Activated CD4-positive, alpha-beta T cell treated with anti-CD3 and anti-CD28 coated beads, Interleukin-2, amount 50 U/mL, for 16 hours (primary cell): ENCODE data around the gene COL23A1.
"Not testable (repeated sequence)": the region's sequence is repeated elsewhere in the genome, so short reads cannot be mapped to it uniquely, and the experiment has no call there.

Experiments
- DNase-seq: peaks from one replicate; pipeline ENCODE4 v3.0.0-alpha.2; 2020

The COL23A1 gene

DNA sequence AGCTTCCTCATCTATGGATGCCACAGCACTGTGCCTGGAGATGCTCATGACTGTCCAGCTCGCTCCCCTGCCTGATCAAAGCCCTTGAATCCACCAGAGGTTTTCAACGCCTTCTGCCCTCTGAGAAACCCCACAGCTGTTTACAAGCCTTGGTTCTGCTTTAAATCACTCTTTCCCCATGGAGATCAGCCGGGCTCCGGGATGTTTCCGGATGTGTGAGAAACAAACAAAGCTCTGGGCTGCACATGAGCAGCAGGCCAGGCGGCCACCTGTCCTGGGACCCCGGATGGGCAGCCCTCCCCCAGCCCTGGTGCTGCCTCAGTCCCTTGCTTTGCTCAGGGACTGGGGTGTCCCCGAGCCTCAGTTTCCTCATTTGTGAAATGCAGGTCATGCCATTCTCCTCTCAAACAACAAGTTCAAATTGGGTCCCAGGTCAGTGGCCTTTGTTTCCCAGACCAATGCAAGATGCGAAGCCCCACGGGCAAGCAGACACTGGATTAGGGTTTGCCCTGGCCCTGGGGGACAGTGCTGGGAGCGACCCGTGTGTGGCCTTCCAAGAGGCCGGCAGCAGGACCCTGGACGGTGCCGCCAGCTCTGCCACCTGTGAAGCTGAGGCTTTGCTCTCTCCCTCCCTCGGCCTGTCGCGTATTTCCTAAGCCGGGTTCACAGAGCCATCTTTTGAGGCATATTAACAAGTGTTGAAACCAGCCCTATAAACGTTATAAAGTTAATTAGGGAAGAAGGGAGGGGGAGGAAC lies 315.2 kb downstream of the COL23A1 start:
- no peak for DNase-seq

DNA sequence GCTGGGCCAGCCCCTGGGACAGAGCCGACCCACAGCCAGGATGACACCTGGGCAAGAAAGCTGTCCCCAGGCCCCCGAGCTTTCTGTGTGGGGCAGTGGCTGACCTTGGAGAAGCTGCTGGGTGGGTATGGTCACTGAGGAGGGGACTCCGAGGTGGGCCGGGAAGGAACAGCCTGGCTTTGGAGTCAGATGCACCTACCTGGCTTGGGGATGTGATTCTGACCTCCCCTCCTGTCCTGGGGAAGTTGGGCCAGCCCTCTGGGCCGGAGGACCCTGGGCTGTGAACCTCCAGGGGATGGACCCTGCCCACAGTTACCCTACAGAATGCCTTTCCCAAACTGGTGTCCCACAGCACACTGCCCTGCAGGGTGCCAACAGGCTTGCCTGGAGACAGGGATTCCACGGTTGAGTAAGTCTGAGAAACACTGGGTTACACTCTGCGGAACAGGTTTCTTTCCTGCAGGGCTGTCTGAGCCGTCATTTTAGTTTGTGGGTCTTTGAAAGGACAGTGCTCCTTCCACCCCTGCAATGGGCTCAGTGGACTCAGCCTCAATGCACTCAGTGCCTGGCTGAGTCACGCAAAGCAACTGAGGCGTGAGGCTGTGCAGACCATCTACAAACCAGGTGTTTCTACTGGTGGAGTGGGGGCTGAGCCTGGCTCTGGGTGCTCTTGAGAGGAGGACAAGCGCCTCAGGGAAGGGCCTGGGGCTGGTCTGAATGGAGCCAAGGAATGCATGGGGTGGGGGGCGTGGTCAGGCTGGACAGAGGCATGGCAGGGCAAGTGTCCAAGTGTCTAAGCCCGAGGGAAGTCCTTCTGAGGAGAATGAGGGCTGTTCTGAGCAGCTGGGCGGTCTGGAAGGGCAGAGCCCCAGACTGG lies 316.3 kb downstream of the COL23A1 start:
- DNase-seq = no peak

DNA sequence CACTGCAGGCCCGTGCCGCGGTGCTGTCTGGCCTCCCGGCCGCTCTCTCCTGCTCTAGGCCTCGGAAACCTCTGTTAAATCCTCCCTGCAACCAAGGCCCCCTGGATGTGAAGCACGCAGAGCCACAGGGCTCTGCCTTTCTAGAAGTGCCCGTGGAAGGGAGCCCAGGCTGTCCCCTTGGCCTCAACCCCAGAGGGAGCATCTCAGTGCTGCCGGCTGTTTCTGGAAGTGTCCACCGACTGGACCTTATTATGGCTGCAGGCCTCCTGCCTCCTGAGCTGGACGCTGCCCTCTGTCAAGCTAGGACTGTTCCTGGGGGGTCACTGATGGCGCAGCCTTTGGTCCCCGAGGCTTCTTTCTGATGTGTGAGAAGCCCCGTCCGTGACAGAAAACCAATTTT lies 317.2 kb downstream of the COL23A1 start:
- DNase-seq = no peak

DNA sequence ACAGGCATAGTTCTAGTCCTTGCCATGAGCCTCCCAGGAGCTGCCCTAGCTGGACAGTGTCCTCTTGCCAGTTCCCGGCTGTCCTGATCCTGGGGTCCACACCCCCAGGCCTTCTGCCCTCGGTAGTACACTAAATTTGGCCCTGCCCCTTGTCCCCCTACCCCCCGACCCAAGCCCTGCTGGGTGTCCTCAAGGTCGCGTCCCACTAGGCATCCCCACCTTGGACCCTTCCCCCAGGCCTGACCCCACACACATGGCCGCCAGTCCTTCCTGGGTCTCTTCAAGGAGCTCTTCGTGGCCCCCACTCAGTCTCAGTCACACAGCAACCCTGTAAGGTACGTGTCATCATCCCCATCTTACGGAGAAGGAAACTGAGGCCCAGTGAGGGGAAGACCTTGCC lies 317.6 kb downstream of the COL23A1 start:
- DNase-seq = no peak

DNA sequence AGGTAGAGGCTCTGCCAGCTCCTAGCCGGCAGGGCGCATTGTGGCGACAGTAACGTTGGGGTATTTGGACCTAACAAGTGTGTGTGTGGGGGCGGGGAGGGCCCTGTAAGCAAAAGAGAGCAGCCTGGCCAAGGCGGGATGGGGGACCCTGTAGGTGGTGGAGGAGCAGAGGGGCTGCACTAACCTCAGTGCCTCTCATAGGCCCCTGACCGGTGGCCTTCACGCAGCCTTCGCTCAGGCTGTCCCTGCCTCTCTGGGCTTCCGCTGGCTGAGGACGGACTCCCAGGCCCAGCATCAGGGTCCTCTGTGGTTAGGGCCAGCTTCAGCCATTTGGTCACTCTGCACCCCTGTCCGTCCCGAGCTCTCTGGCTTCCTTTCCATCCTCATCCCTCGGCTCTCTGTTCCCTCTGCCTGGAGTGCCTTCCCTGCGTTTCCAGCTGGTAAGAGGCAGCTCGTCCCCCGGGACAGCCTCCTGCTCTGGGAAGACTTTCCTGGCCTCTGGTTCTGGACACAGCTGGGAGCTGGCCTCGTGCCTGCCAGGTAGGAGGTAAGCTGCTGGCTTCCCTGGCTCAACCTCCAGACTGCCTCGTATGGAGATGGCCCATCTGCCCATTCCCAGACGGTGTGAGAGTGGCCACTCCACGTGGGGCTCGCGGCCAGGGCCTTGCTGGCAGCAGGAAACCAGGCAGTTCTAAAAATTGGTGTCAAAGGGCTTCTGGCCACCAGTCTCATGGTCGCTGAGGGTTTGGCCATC lies 318.3 kb downstream of the COL23A1 start:
- DNase-seq = no peak

DNA sequence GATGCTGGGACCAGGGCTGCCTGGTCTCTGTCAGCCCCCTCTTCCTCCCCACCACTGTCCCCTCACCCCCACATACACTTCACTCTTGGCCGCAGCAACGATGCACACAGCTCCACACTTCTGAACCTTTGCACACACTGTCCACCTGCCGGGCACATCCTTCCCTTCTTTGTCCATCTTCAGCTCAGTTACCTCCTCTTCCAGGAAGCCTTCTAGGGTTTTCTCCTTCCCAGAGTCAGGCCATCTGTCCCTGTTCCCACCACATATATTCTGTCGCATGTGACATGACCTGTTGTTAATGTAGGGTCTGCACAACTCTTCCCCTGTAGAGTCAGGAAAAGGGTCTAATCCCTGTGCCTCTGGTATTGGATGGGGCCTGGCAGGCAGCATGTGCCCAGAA lies 319.0 kb downstream of the COL23A1 start:
- no peak for DNase-seq

DNA sequence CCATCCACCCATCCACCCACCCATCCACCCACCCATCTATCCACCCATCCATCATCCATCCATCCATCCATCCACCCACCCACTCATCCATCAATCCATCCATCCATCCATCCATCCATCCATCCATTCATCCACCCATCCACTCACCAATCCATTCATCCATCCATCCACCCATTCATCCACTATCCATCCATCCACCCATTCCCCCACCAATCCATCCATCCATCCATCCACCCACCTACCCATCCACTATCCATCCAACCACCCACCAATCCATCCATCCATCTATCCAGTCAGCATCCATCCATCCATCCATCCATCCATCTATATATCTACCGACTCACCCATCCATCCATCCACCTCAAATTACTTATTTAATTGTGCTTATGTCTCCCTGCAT lies 320.7 kb downstream of the COL23A1 start:
- no peak for DNase-seq

DNA sequence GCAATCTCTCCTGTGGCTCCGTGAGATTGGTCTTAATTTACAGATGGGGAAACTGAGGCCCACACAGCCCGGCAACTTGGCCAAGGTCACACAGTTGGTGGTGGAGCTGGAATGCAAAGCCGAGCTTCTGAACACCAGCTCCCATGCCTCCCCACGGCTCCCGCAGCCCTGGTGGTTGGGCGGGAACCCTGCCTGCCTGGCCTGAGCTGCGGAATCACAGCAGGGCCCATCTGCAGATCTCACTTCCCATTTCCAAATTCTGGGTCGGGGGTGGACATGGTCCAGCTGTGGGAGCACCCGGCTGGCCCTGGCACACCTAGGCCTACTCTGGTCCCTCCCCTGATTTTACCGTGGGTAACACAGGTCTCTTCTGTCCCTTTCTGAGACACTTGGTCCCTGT lies 322.3 kb downstream of the COL23A1 start:
- no peak for DNase-seq

DNA sequence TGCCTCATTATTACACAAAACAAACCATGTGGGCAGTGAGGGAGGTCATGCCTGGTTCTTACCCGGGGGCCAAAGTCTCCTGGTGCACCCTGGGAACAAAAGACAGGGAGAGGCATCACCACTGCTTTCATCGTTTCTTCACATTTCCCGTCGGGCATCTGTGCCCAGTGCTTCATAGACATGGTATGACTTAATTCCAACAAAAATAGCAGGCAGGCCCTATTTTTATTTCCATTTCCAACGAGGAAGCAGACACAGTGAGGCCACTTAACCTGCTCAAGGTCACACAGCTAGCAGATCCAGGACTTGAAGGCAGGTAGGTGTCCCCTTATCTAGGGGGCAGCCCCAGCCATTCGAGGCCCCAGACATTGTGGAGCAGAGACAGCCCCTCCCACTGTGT lies 322.9 kb downstream of the COL23A1 start:
- DNase-seq = no peak

DNA sequence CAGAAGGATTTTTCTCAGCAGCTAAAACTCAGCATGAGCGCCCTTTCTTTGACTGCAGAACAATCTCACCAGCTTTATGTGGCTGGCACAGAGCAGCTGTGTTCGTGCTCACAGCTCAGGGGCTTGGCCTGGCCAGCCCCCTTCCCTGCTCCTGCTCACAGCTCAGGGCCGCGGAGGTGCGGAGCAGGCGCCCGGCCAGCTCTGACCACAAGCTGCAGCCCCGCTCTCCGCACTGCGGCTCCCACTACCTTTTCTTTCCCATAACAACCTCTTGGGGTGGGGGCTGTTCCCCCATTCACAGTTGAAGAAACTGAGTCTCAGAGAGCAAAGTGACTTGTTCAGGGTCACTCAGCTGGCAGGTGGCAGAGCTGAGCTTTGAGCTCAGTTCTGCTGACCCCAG lies 323.6 kb downstream of the COL23A1 start:
- no peak for DNase-seq

DNA sequence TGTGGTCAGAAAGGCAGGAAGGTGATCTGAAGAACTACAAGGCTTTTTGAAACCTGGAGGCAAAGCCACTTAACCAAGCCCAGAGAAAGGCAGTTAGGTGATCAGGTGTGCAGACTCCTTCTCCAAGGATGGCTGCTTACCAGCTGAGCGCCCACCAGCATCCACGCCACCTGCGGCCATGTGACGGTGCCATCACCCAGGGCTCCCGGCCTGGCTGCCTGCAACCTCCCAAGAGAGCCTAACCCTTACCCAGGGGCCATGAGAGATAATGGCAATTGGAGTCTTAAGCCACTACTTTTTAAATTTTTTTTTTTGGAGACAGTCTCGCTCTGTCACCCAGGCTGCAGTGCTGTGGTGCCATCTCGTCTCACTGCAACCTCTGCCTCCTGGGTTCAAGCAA lies 324.4 kb downstream of the COL23A1 start:
- no peak for DNase-seq

DNA sequence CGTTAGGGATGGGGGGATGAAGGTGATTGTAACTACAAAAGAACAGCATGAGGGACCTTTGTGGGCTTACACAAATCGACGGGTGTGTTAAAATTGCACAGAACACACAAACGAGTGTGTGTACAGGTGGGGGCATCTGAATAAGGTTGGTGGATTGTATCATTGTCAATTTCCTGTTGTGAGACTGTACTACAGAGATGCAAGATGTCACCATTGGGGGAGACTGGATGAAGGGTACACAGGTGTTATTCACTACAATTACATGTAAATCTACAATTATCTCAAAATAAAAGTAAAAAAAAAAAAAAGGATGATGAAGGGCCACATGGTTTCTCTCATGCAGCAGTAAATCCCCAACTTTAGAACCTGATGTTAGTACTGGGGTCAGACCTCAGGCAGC lies 326.1 kb downstream of the COL23A1 start:
- DNase-seq = no peak

DNA sequence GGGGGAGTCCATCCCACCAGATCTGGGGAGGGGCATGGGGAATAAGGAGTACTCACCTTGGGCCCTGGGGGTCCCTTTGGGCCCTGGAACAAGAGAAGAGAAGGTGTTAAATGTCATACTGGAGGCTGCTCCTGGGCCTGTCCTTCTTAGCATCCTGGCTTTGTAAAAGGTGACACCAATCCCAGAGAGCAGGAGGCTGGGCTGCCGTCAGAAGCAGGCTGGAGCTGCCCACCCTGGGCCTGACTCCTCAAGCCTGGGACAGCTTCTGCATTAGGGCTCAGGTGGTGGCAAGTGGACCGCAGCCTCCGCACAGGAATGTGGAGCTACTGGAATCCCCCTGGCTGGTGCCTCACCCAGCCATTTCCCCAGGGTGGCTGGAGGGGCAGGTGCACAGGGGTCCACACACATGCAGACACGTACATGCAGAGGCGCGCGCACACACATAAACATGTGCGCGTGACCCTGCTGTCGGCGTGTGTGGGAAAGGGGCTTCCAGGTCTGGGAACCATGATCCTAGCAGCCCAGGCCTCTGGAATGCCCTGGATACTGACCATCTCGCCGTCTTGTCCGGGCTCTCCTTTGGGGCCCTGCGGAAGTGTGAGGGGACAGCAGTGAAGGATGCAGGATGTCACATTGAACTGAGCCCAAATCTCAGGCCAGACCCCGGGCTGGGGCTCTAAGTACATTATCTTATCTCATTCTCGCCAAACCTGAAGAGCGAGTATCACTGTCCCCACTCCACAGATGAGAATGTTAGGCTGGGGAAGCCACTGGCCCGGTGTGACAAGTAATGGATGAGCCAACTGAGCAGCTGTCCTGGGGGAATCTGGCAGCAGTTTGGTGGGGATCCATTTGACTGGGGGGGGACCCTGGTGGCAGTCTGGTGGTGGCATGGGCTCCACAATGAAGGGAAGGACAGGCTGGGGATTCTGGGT lies 328.3 kb downstream of the COL23A1 start:
- DNase-seq = no peak

DNA sequence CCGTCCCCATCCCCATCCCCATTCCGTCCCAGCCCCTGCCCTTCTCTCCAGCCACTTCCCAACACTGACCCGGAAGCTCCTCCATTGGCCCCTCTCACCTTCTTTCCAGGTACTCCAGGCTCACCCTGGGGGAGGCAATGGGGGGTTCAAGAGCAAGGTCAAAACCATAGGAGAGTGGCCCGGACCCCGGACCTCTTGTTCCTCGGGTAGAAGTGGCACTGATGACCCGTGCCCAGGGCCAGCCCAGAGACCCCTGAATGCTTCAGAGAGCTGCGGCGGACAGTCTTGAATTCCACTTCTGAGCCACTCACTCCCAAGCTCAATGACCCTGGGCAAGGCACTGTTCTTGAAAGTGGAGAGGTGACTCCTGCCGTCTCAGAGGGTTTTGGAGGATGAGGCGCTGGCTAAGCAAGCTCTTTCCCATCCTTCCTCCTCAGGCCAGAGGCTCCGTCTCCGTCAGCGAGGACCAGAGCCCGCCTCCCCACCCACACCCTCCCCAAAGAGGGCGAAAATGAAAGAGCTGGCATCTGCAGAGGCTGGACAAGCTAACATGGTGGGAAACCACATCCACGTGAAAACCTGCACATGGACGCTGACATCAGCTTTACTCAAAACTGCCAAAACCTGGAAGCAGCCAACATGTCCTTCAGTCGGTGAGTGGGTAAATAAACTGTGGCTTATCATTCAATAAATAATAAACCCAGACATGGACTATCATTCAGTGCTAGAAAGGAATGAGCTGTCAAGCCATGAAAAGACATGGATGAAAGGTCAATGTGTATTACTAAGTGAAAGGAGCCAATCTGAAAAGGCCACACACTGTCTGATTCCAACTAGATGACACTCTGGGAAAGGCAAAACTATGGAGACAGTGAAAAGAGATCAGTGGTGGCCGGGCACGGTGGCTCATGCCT lies 330.3 kb downstream of the COL23A1 start:
- DNase-seq = no peak

DNA sequence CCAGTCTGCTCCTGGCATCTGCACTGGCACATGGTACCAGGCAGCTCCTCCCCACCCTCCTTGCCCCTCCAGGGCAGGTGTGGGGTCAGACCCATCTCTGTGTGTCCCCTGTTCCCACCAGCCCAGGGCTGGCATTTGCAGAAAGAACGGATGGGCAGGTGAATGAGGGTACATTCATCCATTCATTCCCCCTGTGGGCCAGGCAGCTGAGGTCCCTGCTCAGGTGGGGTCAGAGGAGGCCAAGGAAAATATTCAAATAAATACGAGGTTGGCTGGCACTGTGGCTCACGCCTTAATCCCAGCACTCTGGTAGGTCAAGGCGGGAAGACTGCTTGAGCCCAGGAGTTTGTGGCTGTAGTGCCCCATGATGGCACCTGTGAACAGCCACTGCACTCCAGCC lies 332.5 kb downstream of the COL23A1 start:
- DNase-seq = no peak

DNA sequence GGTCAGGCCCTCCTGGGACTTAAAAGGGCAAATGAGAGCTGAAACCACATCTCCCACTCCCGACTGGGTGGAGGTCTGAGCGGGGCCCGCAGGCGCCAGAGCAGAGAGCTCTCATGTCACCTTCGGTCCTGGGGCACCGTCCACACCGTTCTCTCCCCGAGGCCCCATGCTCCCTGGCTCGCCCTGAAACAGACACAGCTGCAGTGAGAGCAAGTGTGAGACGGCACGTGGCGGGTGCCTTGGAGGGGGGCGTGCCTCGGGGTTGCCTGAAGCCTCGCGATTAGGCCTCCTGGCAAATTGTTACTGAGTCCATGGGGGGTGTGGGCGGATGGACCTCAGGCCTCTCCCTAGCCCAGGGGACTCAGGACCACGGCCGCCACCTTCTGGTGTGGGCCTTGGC lies 333.4 kb downstream of the COL23A1 start:
- DNase-seq = no peak

DNA sequence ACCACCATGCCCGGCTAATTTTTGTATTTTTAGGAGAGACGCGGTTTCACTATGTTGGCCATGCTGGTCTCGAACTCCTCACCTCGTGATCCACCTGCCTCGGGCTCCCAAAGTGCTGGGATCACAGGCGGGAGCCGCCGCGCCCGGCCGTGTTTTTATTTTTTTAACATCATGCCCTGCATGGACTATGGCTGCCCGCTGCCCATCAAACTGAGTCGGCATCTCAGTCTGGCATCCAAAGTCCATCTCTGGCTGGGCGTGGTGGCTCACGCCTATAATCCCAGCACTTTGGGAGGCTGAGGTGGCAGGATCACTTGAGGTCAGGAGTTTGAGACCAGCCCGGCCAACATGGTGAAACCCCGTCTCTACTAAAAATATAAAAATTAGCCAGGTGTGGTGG lies 336.6 kb downstream of the COL23A1 start:
- not testable (repeated sequence) for DNase-seq

DNA sequence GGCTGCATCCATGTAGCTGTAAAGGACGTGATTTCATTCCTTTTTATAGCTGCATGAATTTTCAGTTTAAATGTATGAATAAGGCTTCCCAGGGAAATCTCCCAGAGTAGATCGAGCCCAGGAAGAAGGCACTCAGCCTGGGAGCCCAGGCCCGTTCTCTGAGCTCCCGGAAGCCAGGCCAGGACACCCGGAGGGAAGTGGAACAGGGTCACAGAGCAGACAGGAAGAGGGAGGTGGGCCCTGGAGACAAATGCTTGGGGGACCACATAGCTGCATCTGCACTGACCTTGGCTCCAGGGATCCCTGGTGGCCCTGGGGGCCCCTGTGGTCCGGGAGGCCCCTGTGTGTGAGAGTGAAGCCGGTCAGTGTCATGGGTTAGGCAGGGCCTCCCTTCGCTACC lies 337.9 kb downstream of the COL23A1 start:
- no peak for DNase-seq

DNA sequence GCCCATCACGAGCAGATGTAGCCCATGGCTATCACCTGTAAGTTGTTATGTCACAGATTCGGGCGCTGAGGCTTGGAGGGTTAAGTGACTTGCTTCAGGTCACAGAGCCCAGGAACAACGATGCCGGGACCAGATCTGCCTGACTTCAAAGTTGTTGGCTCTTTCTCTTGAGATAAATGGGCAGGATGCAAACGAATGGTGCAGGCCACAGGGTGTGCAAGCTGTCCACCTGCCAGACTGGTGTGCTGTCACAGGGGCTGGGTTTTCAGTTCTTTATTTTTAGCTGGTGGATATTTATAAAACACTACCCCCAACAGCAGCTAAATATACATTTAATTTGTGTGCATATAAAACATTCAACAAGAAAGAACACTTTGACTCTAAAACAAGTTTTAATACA lies 339.9 kb downstream of the COL23A1 start:
- DNase-seq = no peak

DNA sequence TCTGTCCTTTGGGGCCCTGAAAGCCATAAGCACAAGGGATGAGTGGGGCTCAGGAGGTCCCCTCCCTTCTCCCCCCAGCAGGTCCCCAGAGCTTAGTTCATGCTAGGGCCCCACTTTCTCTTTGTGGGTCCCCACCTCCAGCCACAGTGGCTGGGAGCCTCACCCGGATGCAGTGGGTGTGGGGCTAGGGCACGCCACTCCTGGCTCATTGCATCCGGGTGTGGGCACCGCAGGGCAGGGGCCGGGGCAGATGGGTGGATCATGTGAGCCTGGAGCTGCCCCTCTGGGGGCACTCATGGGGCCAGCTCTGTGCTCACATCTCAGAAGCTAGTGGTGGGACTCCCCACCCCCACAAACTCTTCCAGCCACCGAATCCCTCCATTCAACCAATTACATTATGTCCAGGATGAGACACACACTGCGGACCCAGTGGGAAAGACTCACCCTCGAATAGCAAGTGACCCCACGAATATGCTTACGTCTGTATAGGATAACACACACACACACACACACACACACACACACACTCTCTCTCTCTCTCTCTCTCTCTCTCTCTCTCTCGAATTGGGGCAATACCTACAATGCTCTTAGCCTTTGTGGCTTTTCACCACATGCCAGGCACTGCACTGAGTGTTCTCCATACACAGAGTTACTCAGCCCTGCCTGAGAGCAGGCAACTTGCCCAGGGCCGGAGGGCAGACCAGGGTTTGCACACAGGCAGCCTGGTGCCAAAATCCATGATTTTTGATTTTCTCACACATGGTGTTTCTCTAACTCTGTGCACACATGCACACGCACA lies 340.8 kb downstream of the COL23A1 start:
- DNase-seq = no peak

DNA sequence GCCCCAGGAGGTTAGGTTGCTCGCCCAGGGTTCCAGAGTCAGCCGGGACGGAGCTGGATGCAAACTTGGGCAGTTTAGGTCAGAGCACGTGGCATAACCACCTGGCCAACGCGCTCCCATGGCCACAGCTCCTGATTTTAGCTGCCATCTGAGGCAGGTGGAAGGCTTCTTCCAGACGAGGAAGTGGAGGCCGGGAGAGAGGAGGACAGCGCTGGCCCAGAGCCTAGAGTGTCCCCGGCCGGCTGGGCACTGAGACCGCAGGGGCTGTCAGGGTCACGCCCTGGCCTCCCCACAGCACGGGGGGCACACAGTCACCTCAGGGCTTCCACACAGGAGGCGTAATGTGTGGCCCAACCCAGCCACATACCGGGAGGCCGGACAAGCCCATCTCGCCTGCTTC lies 341.4 kb downstream of the COL23A1 start:
- DNase-seq = no peak
